ENCODE measurements around the gene RBM26.

- TF ChIP-seq CTCF (IDR thresholded peaks at IDR 0.05 in 4 of 5, conservative IDR thresholded peaks at IDR 0.05 in 1 of 5), result no peak
- TF ChIP-seq POLR2A (IDR thresholded peaks at IDR 0.05), result no peak
These were observed 13.0 kb downstream of the RBM26 start for GRCh38 chr13:79392882-79393563.
